Keratinocyte (primary cell): ENCODE results near the gene NSA2.

ENCODE experiments used
- EZH2 ChIP-seq: IDR thresholded peaks from one replicate; pipeline ENCODE4 v1.6.1; 2012; ENCODE audit warnings: inconsistent platforms, mild to moderate bottlenecking, low read length, moderate library complexity
- TF ChIP-seq, protein P1 (sequence below), 3 experiments: IDR thresholded peaks in 1 of 3; conservative IDR thresholded peaks in 1 of 3; optimal IDR thresholded peaks in 1 of 3; 2 replicates in 2 of 3; 3 replicates in 1 of 3; pipeline versions ENCODE3 to v1.5.1; 2011; ENCODE audit warnings: low read length in 3 of 3, mild to moderate bottlenecking in 3 of 3, moderate library complexity in 2 of 3, control low read depth in 1 of 3, inconsistent platforms in 1 of 3; ENCODE audit not compliant: insufficient read depth in 2 of 3; ENCODE audit errors: extremely low read depth in 1 of 3

- TF ChIP-seq, protein P1, sequence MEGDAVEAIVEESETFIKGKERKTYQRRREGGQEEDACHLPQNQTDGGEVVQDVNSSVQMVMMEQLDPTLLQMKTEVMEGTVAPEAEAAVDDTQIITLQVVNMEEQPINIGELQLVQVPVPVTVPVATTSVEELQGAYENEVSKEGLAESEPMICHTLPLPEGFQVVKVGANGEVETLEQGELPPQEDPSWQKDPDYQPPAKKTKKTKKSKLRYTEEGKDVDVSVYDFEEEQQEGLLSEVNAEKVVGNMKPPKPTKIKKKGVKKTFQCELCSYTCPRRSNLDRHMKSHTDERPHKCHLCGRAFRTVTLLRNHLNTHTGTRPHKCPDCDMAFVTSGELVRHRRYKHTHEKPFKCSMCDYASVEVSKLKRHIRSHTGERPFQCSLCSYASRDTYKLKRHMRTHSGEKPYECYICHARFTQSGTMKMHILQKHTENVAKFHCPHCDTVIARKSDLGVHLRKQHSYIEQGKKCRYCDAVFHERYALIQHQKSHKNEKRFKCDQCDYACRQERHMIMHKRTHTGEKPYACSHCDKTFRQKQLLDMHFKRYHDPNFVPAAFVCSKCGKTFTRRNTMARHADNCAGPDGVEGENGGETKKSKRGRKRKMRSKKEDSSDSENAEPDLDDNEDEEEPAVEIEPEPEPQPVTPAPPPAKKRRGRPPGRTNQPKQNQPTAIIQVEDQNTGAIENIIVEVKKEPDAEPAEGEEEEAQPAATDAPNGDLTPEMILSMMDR (optimal IDR thresholded peaks at IDR 0.05 in 1 of 3, IDR thresholded peaks at IDR 0.05 in 1 of 3, conservative IDR thresholded peaks at IDR 0.05 in 1 of 3; ENCODE audit: extremely low read depth in 1 of 3, insufficient read depth in 2 of 3, low read length in 3 of 3), result no peak
- TF ChIP-seq EZH2, result no peak
Observed at GRCh38 chr5:74738406-74738805, 28.6 kb upstream of the NSA2 start.
